VCaP (cell line): Measurements from ENCODE around the gene C3orf18.
"Not testable (repeated sequence)": the region's sequence is repeated elsewhere in the genome, so short reads cannot be mapped to it uniquely, and the experiment has no call there.

Experiments used
- H3K27ac ChIP-seq: fragments of 450-650 bp; 2 replicates; pipeline ENCODE4 v1.5.1; 2017
- TF ChIP-seq, protein P1 (sequence below): fragments of 450-650 bp; conservative IDR thresholded peaks from 2 replicates; pipeline ENCODE4 v1.5.1; 2017; ENCODE audit warnings: mild to moderate bottlenecking, moderate library complexity

C3orf18 gene

GRCh38 chr3:50517721-50518206 is 49.8 kb downstream of the C3orf18 start:
- TF ChIP-seq, protein P1, sequence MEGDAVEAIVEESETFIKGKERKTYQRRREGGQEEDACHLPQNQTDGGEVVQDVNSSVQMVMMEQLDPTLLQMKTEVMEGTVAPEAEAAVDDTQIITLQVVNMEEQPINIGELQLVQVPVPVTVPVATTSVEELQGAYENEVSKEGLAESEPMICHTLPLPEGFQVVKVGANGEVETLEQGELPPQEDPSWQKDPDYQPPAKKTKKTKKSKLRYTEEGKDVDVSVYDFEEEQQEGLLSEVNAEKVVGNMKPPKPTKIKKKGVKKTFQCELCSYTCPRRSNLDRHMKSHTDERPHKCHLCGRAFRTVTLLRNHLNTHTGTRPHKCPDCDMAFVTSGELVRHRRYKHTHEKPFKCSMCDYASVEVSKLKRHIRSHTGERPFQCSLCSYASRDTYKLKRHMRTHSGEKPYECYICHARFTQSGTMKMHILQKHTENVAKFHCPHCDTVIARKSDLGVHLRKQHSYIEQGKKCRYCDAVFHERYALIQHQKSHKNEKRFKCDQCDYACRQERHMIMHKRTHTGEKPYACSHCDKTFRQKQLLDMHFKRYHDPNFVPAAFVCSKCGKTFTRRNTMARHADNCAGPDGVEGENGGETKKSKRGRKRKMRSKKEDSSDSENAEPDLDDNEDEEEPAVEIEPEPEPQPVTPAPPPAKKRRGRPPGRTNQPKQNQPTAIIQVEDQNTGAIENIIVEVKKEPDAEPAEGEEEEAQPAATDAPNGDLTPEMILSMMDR: no peak
- no peak overlapping the region for H3K27ac ChIP-seq

- peak overlapping the region; percentile 48 for H3K27ac ChIP-seq
- TF ChIP-seq, protein P1: no peak
Measured at GRCh38 chr3:50516440-50516871, 51.1 kb downstream of the C3orf18 start.

GRCh38 chr3:50515565-50516439 is 51.7 kb downstream of the C3orf18 start:
- TF ChIP-seq, protein P1: no peak
- peak overlapping the region; percentile 48 for H3K27ac ChIP-seq

- not testable (repeated sequence) for H3K27ac ChIP-seq
Measured at GRCh38 chr3:50512908-50513307, 54.6 kb downstream of the C3orf18 start.

- TF ChIP-seq, protein P1: no peak
Measured at GRCh38 chr3:50512131-50512530, 55.4 kb downstream of the C3orf18 start.

GRCh38 chr3:50510325-50510724 is 57.2 kb downstream of the C3orf18 start:
- H3K27ac ChIP-seq: no peak overlapping the region
- TF ChIP-seq, protein P1: no peak

More at GRCh38 chr3:50512131-50512530, 55.4 kb downstream of the C3orf18 start:
- no peak overlapping the region for H3K27ac ChIP-seq

DNA sequence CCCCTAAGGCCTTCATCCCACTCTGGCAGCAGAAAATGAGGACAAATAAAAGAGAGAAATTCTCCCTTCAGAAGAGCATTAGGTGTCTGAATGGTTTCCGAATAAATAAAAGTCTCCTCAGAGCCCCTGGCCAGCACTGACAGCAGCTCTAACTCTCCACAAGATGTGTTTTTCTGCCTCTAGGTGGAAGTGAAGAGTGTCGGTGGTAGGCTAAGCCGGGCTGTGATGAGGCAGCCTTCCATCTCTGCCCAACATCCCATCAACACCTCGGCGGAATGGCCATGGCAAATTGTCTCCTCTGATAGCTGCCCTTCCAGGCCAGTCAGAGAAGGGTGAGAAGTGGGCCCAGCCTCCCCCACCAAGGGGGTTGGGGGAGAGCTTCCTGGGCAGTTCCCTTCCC is 57.8 kb downstream of the C3orf18 start:
- TF ChIP-seq, protein P1: no peak
- H3K27ac ChIP-seq: no peak overlapping the region

DNA sequence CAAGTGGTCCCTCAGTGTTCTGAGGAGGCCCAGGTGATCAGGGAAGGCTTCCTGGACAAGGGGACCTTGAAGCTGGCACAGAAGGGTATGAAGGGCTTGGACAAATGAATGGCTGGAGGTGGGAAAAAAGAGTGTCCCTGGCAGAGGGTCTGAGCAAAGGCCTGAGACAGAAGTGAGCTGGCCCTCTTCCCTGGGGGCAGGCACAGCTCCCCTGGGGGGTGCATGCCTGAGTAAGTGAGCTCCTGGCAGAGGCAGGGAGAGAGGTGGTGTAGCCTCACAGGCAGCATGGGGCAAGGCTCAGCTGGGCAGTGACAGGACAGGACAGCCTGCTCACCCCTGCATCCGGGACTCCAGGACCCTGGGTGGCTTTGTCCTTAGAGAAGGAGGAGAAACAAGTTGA is 58.7 kb downstream of the C3orf18 start:
- H3K27ac ChIP-seq: no peak overlapping the region
- TF ChIP-seq, protein P1: no peak
